ENCODE data around the gene MMD. TPM values are rescaled to one million over a fixed set of nuclear protein-coding genes. Genes with fewer than 3 reads are reported as not detected.

MMD gene
- total and polyA plus RNA-seq, 9 of the 15 experiments (the other 6 are each of a cell fraction or from before 2014, with no cell fraction given): 3.1 to 18.9 (median 10.7) TPM

- TF ChIP-seq, protein P1, sequence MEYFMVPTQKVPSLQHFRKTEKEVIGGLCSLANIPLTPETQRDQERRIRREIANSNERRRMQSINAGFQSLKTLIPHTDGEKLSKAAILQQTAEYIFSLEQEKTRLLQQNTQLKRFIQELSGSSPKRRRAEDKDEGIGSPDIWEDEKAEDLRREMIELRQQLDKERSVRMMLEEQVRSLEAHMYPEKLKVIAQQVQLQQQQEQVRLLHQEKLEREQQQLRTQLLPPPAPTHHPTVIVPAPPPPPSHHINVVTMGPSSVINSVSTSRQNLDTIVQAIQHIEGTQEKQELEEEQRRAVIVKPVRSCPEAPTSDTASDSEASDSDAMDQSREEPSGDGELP (CRISPR knock-in tag; IDR thresholded peaks at IDR 0.05; ENCODE audit: borderline replicate concordance): peak; percentile 72
- TF ChIP-seq TRIM28 (IDR thresholded peaks at IDR 0.05): 0 out of 2 replicates have a peak, but pooled peaks have one; percentile 58
- peak; percentile 61; the same call in 1 of the 2 replicates for TF ChIP-seq ZBTB7A (IDR thresholded peaks at IDR 0.05; ENCODE audit: borderline replicate concordance, control insufficient read depth, low read depth, low read length)
- TF ChIP-seq, protein P2, sequence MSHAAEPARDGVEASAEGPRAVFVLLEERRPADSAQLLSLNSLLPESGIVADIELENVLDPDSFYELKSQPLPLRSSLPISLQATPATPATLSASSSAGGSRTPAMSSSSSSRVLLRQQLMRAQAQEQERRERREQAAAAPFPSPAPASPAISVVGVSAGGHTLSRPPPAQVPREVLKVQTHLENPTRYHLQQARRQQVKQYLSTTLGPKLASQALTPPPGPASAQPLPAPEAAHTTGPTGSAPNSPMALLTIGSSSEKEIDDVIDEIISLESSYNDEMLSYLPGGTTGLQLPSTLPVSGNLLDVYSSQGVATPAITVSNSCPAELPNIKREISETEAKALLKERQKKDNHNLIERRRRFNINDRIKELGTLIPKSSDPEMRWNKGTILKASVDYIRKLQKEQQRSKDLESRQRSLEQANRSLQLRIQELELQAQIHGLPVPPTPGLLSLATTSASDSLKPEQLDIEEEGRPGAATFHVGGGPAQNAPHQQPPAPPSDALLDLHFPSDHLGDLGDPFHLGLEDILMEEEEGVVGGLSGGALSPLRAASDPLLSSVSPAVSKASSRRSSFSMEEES (CRISPR knock-in tag; IDR thresholded peaks at IDR 0.05): no peak
- peak; percentile 87 for TF ChIP-seq MAFK (IDR thresholded peaks at IDR 0.05; ENCODE audit: low read length)
- peak; percentile 90 for TF ChIP-seq ZNF316 (IDR thresholded peaks at IDR 0.05)
- TF ChIP-seq SPI1 (IDR thresholded peaks at IDR 0.05; ENCODE audit: borderline replicate concordance, low read depth, low read length): peak; percentile 97
- TF ChIP-seq GABPA (tag; conservative IDR thresholded peaks at IDR 0.05; ENCODE audit: low read depth): peak; percentile 51
- TF ChIP-seq MAFF (IDR thresholded peaks at IDR 0.05; ENCODE audit: low read length): peak; percentile 86
- TF ChIP-seq C11orf30 (IDR thresholded peaks at IDR 0.05; ENCODE audit: low read depth): peak; percentile 79
- TF ChIP-seq MAFG (tag; conservative IDR thresholded peaks at IDR 0.05): peak; percentile 69
- peak; percentile 50; the same call in 1 of the 2 replicates for TF ChIP-seq EHMT2 (IDR thresholded peaks at IDR 0.05)
- TF ChIP-seq TEAD4 (IDR thresholded peaks at IDR 0.05; ENCODE audit: low read length): peak; percentile 20; the same call in 1 of the 2 replicates
- TF ChIP-seq TEAD4 (CRISPR knock-in tag; IDR thresholded peaks at IDR 0.05; ENCODE audit: borderline replicate concordance): no peak
- no peak for TF ChIP-seq CBFB (CRISPR knock-in tag; IDR thresholded peaks at IDR 0.05)
- TF ChIP-seq TAF15 (IDR thresholded peaks at IDR 0.05; ENCODE audit: low read depth, low read length): no peak
- TF ChIP-seq, protein P3, sequence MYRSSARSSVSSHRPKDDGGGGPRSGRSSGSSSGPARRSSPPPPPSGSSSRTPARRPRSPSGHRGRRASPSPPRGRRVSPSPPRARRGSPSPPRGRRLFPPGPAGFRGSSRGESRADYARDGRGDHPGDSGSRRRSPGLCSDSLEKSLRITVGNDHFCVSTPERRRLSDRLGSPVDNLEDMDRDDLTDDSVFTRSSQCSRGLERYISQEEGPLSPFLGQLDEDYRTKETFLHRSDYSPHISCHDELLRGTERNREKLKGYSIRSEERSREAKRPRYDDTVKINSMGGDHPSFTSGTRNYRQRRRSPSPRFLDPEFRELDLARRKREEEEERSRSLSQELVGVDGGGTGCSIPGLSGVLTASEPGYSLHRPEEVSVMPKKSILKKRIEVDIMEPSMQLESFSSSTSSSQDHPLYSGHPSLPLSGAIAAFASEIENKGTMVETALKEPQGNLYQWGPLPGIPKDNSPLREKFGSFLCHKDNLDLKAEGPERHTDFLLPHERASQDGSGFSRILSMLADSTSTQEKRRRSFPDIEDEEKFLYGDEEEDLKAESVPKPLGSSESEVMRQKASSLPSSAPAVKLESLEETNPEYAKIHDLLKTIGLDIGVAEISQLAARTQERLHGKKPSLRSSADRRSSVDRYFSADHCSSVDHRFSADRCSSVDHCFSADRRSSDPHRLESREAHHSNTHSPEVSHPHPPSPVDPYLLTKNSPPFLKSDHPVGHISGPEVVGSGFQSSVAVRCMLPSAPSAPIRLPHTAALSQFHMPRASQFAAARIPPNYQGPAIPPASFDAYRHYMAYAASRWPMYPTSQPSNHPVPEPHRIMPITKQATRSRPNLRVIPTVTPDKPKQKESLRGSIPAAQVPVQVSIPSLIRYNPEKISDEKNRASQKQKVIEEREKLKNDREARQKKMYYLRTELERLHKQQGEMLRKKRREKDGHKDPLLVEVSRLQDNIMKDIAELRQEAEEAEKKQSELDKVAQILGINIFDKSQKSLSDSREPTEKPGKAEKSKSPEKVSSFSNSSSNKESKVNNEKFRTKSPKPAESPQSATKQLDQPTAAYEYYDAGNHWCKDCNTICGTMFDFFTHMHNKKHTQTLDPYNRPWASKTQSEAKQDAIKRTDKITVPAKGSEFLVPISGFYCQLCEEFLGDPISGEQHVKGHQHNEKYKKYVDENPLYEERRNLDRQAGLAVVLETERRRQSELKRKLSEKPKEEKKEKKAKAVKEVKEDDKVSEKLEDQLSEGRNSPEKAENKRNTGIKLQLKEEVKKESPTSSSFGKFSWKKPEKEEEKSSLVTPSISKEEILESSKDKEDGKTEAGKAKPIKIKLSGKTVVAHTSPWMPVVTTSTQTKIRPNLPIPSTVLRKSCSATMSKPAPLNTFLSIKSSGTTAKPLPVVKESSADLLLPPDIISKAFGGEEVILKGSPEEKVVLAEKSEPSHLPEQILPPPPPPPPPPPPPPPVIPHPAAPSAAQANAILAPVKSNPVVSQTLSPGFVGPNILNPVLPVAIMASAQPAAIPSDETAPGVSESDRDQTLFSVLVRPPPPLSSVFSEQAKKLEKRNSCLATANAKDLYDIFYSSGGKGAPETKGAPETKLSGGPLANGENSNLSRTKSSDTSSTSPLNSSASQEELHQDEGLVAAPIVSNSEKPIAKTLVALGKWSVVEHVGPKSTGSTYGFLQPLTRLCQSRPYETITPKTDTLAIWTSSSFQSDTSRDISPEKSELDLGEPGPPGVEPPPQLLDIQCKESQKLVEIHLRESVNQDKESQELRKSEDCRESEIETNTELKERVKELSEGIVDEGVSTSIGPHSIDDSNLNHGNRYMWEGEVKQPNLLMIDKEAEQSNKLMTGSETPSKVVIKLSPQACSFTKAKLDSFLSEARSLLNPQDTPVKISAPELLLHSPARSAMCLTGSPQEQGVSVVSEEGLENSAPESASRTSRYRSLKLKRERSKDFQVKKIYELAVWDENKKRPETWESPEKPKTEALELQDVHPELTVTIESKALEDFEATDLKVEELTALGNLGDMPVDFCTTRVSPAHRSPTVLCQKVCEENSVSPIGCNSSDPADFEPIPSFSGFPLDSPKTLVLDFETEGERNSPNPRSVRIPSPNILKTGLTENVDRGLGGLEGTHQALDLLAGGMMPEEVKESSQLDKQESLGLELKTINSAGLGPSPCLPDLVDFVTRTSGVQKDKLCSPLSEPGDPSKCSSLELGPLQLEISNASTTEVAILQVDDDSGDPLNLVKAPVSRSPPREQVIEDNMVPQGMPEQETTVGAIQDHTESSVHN (IDR thresholded peaks at IDR 0.05; ENCODE audit: borderline replicate concordance in 1 of 2, low read depth in 1 of 2): 0 out of 4 replicates have a peak, but pooled peaks of 1 of the 2 experiments have one; percentile 51
Observed at GRCh38 chr17:55453839-55454557, 32.4 kb upstream of the MMD start (continued).

Data from K562 (cell line).